Coronary artery (tissue), 2 donors: ENCODE results near the gene CAMK1.

Source experiments
- DNase-seq: peaks from one replicate; pipeline ENCODE4 v3.0.0-alpha.2; 2017; ENCODE audit warnings: low spot score
- H3K27ac ChIP-seq, 2 donors: fragments of 200-600 bp; sonication (generic); one replicate each; pipeline ENCODE4 v1.5.1; 2016 to 2019
- H3K4me3 ChIP-seq: fragments of 200-600 bp; sonication (generic); 2 replicates; pipeline ENCODE4 v1.5.1; 2016; ENCODE audit warnings: mild to moderate bottlenecking, moderate library complexity
- TF ChIP-seq, protein P1 (sequence below): fragments of 200-600 bp; sonication (generic); IDR thresholded peaks from one replicate; pipeline ENCODE4 v1.5.1; 2019; ENCODE audit warnings: antibody characterized with exemption

CAMK1 gene

GRCh38 chr3:9786209-9786739 lies 16.5 kb upstream of the CAMK1 start:
- H3K27ac ChIP-seq, result no peak overlapping the region
- DNase-seq, result no peak
- H3K4me3 ChIP-seq, result no peak overlapping the region
- TF ChIP-seq, protein P1, sequence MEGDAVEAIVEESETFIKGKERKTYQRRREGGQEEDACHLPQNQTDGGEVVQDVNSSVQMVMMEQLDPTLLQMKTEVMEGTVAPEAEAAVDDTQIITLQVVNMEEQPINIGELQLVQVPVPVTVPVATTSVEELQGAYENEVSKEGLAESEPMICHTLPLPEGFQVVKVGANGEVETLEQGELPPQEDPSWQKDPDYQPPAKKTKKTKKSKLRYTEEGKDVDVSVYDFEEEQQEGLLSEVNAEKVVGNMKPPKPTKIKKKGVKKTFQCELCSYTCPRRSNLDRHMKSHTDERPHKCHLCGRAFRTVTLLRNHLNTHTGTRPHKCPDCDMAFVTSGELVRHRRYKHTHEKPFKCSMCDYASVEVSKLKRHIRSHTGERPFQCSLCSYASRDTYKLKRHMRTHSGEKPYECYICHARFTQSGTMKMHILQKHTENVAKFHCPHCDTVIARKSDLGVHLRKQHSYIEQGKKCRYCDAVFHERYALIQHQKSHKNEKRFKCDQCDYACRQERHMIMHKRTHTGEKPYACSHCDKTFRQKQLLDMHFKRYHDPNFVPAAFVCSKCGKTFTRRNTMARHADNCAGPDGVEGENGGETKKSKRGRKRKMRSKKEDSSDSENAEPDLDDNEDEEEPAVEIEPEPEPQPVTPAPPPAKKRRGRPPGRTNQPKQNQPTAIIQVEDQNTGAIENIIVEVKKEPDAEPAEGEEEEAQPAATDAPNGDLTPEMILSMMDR, result no peak

GRCh38 chr3:9785602-9786001 lies 15.9 kb upstream of the CAMK1 start:
- TF ChIP-seq, protein P1, result no peak
- Histone ChIP-seq H3K27ac (no peak overlapping the region), H3K4me3 (no peak overlapping the region)
- no peak for DNase-seq

GRCh38 chr3:9784965-9785364 lies 15.2 kb upstream of the CAMK1 start:
- Histone ChIP-seq H3K27ac (no peak overlapping the region), H3K4me3 (no peak overlapping the region)
- TF ChIP-seq, protein P1, result no peak
- no peak for DNase-seq

DNA sequence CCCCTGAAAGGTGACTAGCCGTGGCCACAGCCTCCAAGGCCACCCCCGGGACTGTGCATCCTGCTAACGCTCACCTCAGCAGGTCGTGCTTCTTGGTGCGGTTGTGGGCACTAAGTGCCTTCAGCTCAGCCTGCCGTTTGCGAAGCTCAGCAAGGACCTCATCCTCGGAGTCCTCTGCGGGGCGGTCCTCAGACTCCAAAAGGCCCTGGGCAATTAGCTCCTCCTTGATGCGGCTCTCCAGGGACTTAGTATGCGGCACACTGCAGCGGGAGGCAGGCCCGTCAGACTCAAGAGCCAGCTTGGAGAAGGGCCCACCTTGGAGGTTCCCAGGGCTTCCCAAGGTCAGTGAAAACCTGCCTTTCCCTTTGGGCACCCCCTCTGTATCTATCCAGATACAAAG lies 14.2 kb upstream of the CAMK1 start:
- no peak for DNase-seq
- TF ChIP-seq, protein P1, result no peak
- H3K27ac ChIP-seq, result no peak overlapping the region
- no peak overlapping the region for H3K4me3 ChIP-seq

DNA sequence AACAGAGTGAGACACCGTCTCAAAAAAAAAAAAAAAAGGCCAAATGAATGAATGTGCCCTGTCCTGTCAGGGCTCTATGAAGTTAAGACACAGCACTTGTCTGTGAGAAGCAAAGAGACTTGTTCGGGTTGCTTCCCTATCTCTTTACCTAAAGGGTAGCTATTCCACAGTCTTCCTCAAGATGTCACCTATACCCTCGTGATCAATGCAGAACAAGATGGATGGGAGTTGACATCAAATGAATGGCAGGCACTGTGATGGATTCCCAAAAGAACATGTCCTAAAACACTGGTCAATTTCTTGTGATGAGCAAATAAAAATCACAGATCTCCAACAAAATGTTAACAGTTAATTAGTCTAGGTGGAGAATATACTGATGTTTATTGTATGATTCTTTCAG lies 13.0 kb upstream of the CAMK1 start:
- no peak for DNase-seq
- Histone ChIP-seq H3K4me3 (no peak overlapping the region), H3K27ac (no peak overlapping the region)
- TF ChIP-seq, protein P1, result no peak

- Histone ChIP-seq H3K4me3 (no peak overlapping the region), H3K27ac (no peak overlapping the region)
- TF ChIP-seq, protein P1, result no peak
- DNase-seq, result no peak
Observed at GRCh38 chr3:9781978-9782603, 12.3 kb upstream of the CAMK1 start.

GRCh38 chr3:9781551-9781950 lies 11.8 kb upstream of the CAMK1 start:
- DNase-seq, result no peak
- TF ChIP-seq, protein P1, result no peak
- Histone ChIP-seq H3K27ac (no peak overlapping the region), H3K4me3 (no peak overlapping the region)
